HCT116 (cell line): Measurements from ENCODE around the gene PLD6. TPM values are rescaled to one million over a fixed set of nuclear protein-coding genes. Genes with fewer than 3 reads are reported as not detected.

ENCODE experiments used
- ATAC-seq: fragments of 200-7000 bp; cut with Tn5 transposase; 2 replicates; pipeline ENCODE4 v1.9.1; 2020; ENCODE audit warnings: mild to moderate bottlenecking, moderate library complexity
- BruUV-seq: library from RNA; stranded (reverse); fragments of 400-500 nt; replicated peaks from 2 replicates; lab custom pipeline; 2021; lab: Mats Ljungman, UMichigan
- CTCF ChIA-PET: fragments of 300-600 bp; sonication (Branson Sonifier 250); formaldehyde crosslinking; loops from one replicate; lab custom pipeline; 2021; ENCODE audit warnings: antibody characterized with exemption; lab: Charles Lee
- POLR2A ChIA-PET: fragments of 300-600, 350-600 bp; sonication (Branson Sonifier 250); formaldehyde crosslinking; loops from one replicate; lab custom pipeline; 2021; ENCODE audit warnings: antibody characterized with exemption; lab: Charles Lee
- RAD21 ChIA-PET, 2 experiments: fragments of 300-600 bp; sonication (Branson Sonifier 250); formaldehyde crosslinking; loops; one replicate each; lab custom pipeline; 2023; ENCODE audit warnings: low total read pairs in 2 of 2; ENCODE audit not compliant: uncharacterized antibody in 2 of 2, unreplicated experiment in 2 of 2, low non-redundant PET in 1 of 2; lab: Charles Lee
- DNase-seq: peaks from one replicate; pipeline ENCODE4 v3.0.0-alpha.2; 2010; ENCODE audit warnings: low read depth, low spot score
- H2AFZ ChIP-seq: fragments of 200-600 bp; shearing (Covaris generic), sonication (generic); 2 replicates; pipeline ENCODE4 v1.6.1; 2017; ENCODE audit warnings: low read depth, mixed run types, mixed read lengths, antibody characterized with exemption, low read length; ENCODE audit not compliant: poor library complexity, severe bottlenecking
- H3K27ac ChIP-seq: 2 replicates; pipeline ENCODE4 v1.5.1; 2012; ENCODE audit warnings: low read depth, low read length
- H3K27me3 ChIP-seq: fragments of 200-600 bp; sonication (generic); 2 replicates; pipeline ENCODE4 v1.6.1; 2016; ENCODE audit warnings: mixed run types, low read length, mixed read lengths; ENCODE audit not compliant: insufficient read depth
- H3K36me3 ChIP-seq, 2 experiments: fragments of 200-500 bp in 1 of 2; fragments of 200-600 bp in 1 of 2; sonication (Bioruptor generic) in 1 of 2; sonication (generic) in 1 of 2; 2 replicates each; pipeline versions ENCODE4 v1.5.1 to v1.6.1; 2014 to 2016; ENCODE audit warnings: low read length in 2 of 2, inconsistent platforms in 1 of 2, mixed read lengths in 1 of 2, mixed run types in 1 of 2; ENCODE audit not compliant: insufficient read depth in 2 of 2, control insufficient read depth in 1 of 2
- H3K4me1 ChIP-seq, 2 experiments: fragments of 200-600 bp in 1 of 2; sonication (generic) in 1 of 2; 2 replicates each; pipeline versions ENCODE4 v1.5.1 to v1.6.1; 2012 to 2017; ENCODE audit warnings: low read length in 2 of 2, inconsistent platforms in 1 of 2, mild to moderate bottlenecking in 1 of 2, mixed read lengths in 1 of 2, mixed run types in 1 of 2, moderate library complexity in 1 of 2; ENCODE audit not compliant: insufficient read depth in 2 of 2, control insufficient read depth in 1 of 2
- H3K4me2 ChIP-seq: fragments of 200-600 bp; sonication (generic); 2 replicates; pipeline ENCODE4 v1.6.1; 2017; ENCODE audit warnings: mixed run types, low read length, mixed read lengths
- H3K4me3 ChIP-seq, 2 experiments: fragments of 200-600 bp in 1 of 2; sonication (generic) in 1 of 2; replicated peaks in 1 of 2; 2 replicates each; pipeline ENCODE4 v1.5.1; 2011 to 2016; ENCODE audit warnings: low read length in 2 of 2, control low read depth in 1 of 2, low read depth in 1 of 2, mild to moderate bottlenecking in 1 of 2, mixed read lengths in 1 of 2, mixed run types in 1 of 2
- H3K79me2 ChIP-seq: fragments of 200-600 bp; sonication (generic); 2 replicates; pipeline ENCODE4 v1.6.1; 2017; ENCODE audit warnings: mild to moderate bottlenecking, mixed run types, low read length, moderate library complexity, mixed read lengths; ENCODE audit not compliant: insufficient read depth
- H3K9ac ChIP-seq: fragments of 200-600 bp; sonication (generic); 2 replicates; pipeline ENCODE4 v1.6.1; 2016; ENCODE audit warnings: low read length, mixed read lengths
- H3K9me2 ChIP-seq: fragments of 200-600 bp; sonication (generic), shearing (Covaris generic); 2 replicates; pipeline ENCODE4 v1.6.1; 2017; ENCODE audit warnings: mixed run types, mild to moderate bottlenecking, moderate library complexity; ENCODE audit not compliant: insufficient read depth
- H3K9me3 ChIP-seq, 2 experiments: fragments of 200-500 bp in 1 of 2; fragments of 200-600 bp in 1 of 2; sonication (Bioruptor generic) in 1 of 2; sonication (generic) in 1 of 2; 2 replicates each; pipeline ENCODE4 v1.6.1; 2014 to 2017; ENCODE audit warnings: low read length in 2 of 2, mixed read lengths in 2 of 2, inconsistent platforms in 1 of 2, low read depth in 1 of 2, mild to moderate bottlenecking in 1 of 2, mixed run types in 1 of 2, moderate library complexity in 1 of 2; ENCODE audit not compliant: control insufficient read depth in 1 of 2, insufficient read depth in 1 of 2
- H4K20me1 ChIP-seq: fragments of 200-600 bp; sonication (generic), shearing (Covaris generic); 2 replicates; pipeline ENCODE4 v1.6.1; 2017; ENCODE audit warnings: mixed run types, mild to moderate bottlenecking, moderate library complexity; ENCODE audit not compliant: insufficient read depth
- CBX3 ChIP-seq: IDR thresholded peaks from 2 replicates; pipeline ENCODE4 v1.6.1; 2012; ENCODE audit warnings: low read depth
- EGR1 ChIP-seq: IDR thresholded peaks from 2 replicates; pipeline ENCODE4 v1.6.1; 2012; ENCODE audit warnings: low read depth
- ELF1 ChIP-seq: IDR thresholded peaks from 2 replicates; pipeline ENCODE4 v1.6.1; 2012; ENCODE audit warnings: low read depth, borderline replicate concordance
- EZH2phosphoT487 ChIP-seq: fragments of 200-600 bp; IDR thresholded peaks from 2 replicates; pipeline ENCODE4 v1.6.1; 2018; ENCODE audit warnings: antibody characterized with exemption, borderline replicate concordance
- POLR2A ChIP-seq: IDR thresholded peaks from 2 replicates; pipeline ENCODE4 v1.7.0; 2011; ENCODE audit warnings: borderline replicate concordance; ENCODE audit not compliant: insufficient read depth, insufficient read length; ENCODE audit errors: extremely low read depth
- RAD21 ChIP-seq: IDR thresholded peaks from 2 replicates; pipeline ENCODE4 v1.6.1; 2012; ENCODE audit warnings: low read depth, mild to moderate bottlenecking
- SIN3A ChIP-seq: IDR thresholded peaks from 2 replicates; pipeline ENCODE4 v1.6.1; 2012; ENCODE audit warnings: low read depth
- TCF7L2 ChIP-seq: IDR thresholded peaks from 2 replicates; pipeline ENCODE4 v1.7.0; 2011; ENCODE audit warnings: borderline replicate concordance, inconsistent platforms; ENCODE audit not compliant: insufficient read depth, insufficient read length; ENCODE audit errors: extremely low read depth
- ZNF274 ChIP-seq: fragments of 200-500 bp; sonication (Bioruptor generic); IDR thresholded peaks from 2 replicates; pipeline ENCODE4 v1.6.1; 2014; ENCODE audit warnings: mild to moderate bottlenecking, low read depth, low read length, inconsistent platforms
- intact Hi-C: fragments of 100-400 bp; cut with micrococcal nuclease; formaldehyde crosslinking; loops from 2 replicates; pipeline ENCODE4 v1.10.0; 2022
- total RNA-seq: library from RNA; stranded (reverse); gene quantifications from one replicate; pipeline ENCODE4 v1.2.1, GENCODE V29; 2021; ENCODE audit not compliant: unreplicated experiment
- TF ChIP-seq, protein P1 (sequence below): IDR thresholded peaks from 2 replicates; pipeline ENCODE4 v1.6.1; 2012
- TF ChIP-seq, protein P2 (sequence below): IDR thresholded peaks from 2 replicates; pipeline ENCODE4 v1.6.1; 2012

Gene PLD6
- total RNA-seq, 1 experiment from 2014 or later = 15.6 TPM

DNA sequence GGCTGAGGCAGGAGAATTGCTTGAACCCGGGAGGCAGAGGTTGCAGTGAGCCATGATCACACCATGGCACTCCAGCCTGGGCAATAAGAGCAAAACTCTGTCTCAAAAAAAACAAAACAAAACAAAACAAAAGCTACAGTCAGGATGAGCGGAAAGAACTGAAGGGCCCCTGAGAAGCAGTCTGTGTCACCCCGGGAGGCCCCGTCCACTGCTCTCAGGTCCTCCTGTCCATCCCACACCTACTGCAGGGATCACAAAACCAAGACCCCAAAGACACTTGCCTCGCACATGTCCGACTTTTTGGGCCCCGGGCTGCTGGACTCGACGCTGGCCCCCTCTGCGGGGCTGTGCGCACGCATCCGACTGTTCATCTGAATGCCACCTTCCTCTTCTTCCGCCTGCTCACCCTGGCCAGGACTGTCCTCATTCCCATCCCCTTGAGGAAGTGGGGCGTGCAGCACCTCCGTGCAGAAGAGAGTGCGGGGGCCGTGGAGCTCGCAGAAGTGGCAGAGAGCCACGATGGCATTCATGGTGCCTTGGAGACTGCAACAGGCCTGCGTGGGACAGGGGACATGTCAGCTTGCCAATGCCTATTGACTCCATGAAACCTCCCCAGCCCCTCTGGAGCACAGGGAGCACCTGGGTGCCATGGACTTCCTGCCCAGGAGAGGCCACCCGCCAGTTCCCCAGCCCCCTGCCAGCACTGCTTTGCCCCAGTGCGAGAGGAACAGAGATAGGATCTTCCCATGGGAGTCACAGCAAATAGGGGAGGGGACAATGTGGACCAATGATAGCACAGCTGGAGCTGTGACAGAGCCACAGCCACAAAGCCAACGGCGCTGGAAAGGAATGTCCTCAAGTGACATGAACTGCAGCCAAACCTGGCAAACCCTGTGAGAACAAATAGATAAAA, 21.7 kb upstream of the PLD6 start (continued):
- TF ChIP-seq TCF7L2 (no peak), POLR2A (no peak), EZH2phosphoT487 (no peak), SIN3A (no peak), ZNF274 (no peak), CBX3 (no peak), EGR1 (no peak)

DNA sequence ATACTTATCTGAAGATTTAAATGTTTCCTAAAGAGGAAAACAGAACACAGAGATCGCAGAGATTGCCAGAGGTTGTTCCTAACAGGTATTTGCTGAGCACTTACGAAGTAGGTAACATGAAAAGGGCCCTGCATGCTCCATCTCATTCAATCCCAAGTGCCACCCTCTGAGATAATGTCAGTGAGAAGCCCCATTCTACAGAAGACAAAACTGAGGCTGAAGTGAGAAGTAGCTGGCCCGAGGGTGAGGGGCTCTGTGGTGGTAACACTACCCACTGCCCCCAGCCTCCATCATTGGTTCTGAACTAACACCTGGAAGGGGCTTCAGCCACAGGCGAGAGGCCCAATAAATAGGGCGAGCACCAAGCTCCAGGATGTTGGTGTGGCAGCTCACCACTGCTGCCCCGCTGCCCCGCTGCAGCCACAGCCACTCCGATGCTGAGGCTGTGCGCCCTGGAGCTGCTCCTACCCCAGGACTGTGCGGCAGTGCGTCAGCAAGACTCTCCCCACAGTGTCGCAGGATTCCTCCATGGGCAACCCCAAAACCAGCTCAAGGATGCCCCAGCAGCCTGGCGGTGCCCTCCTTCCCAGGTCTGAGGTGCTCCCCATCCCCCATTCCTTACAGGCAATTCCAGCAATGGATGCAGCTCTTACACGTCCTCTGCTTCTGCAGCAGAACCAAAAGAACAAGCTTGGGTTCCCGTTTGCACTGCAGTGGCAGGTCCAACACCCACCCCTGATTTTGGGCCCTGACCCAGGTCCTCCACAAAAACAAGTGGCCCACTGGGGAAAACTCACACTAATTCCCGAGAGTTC, 20.5 kb upstream of the PLD6 start:
- Histone ChIP-seq H3K79me2 (no peaks in the 10 kb centered on the region), H3K27me3 (no peaks in the 10 kb centered on the region), H3K4me2 (no peak overlapping the region), H3K9ac (no peak overlapping the region), H3K4me3 (no peak overlapping the region), H2AFZ (no peak overlapping the region), H3K9me2 (no peaks in the 10 kb centered on the region), H3K27ac (no peak overlapping the region), H3K4me1 (no peaks in the 10 kb centered on the region), H3K36me3 (peaks cover 23 to 37% of the 10 kb centered on the region in 2 experiments), H3K9me3 (no peaks in the 10 kb centered on the region), H4K20me1 (no peaks in the 10 kb centered on the region)
- ChIA-PET CTCF (no interaction called here), POLR2A (no interaction called here), RAD21 (no interaction called here)
- no peak for DNase-seq
- BruUV-seq = no TSS peak
- intact Hi-C loops = no loop called here
- no peak for ATAC-seq
- TF ChIP-seq, protein P1, sequence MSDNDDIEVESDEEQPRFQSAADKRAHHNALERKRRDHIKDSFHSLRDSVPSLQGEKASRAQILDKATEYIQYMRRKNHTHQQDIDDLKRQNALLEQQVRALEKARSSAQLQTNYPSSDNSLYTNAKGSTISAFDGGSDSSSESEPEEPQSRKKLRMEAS = no peak
- TF ChIP-seq RAD21 (no peak), ELF1 (no peak)
- TF ChIP-seq, protein P2, sequence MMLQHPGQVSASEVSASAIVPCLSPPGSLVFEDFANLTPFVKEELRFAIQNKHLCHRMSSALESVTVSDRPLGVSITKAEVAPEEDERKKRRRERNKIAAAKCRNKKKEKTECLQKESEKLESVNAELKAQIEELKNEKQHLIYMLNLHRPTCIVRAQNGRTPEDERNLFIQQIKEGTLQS = no peak
